Suprapubic skin (tissue), 4 donors: Measurements from ENCODE around the gene DSG3. TPM values are rescaled to one million over a fixed set of nuclear protein-coding genes. Genes with fewer than 3 reads are reported as not detected.
"Not testable (repeated sequence)": the region's sequence is repeated elsewhere in the genome, so short reads cannot be mapped to it uniquely, and the experiment has no call there.

ENCODE experiments used
- DNase-seq, 2 donors: peaks; one replicate each; pipeline ENCODE4 v3.0.0-alpha.2; 2019; ENCODE audit warnings: low spot score in 2 of 2
- H3K27ac ChIP-seq: fragments of 200-600 bp; sonication (generic); one replicate; pipeline ENCODE4 v1.5.1; 2019
- H3K27me3 ChIP-seq: fragments of 200-600 bp; sonication (generic); one replicate; pipeline ENCODE4 v1.5.1; 2019
- H3K36me3 ChIP-seq: fragments of 200-600 bp; sonication (generic); one replicate; pipeline ENCODE4 v1.5.1; 2019
- H3K4me1 ChIP-seq: fragments of 200-600 bp; sonication (generic); one replicate; pipeline ENCODE4 v1.5.1; 2019
- H3K4me3 ChIP-seq: fragments of 200-600 bp; sonication (generic); one replicate; pipeline ENCODE4 v1.5.1; 2019; ENCODE audit warnings: mild to moderate bottlenecking
- H3K9me3 ChIP-seq: fragments of 200-600 bp; sonication (generic); one replicate; pipeline ENCODE4 v1.5.1; 2019
- EP300 ChIP-seq: sonication (generic); formaldehyde crosslinking; IDR thresholded peaks from one replicate; pipeline ENCODE4 v1.6.1; 2017; ENCODE audit warnings: antibody characterized with exemption
- POLR2A ChIP-seq, 2 donors: fragments of 450-650 bp; IDR thresholded peaks; one replicate each; pipeline ENCODE4 v1.6.1; 2017; ENCODE audit warnings: antibody characterized with exemption in 2 of 2, mild to moderate bottlenecking in 2 of 2, moderate library complexity in 2 of 2
- POLR2AphosphoS5 ChIP-seq, 3 donors: sonication (generic); formaldehyde crosslinking; IDR thresholded peaks; one replicate each; pipeline ENCODE4 v1.6.1; 2017; ENCODE audit warnings: antibody characterized with exemption in 3 of 3
- WGBS: methylation state at CpG from one replicate; pipeline ENCODE4 v1.1.5; 2018; 5-methylcytosine and 5-hydroxymethylcytosine counted together
- total RNA-seq, 4 donors: library from RNA; depleted of rRNA; stranded (reverse); fragments of >200 nt; gene quantifications; one replicate each; pipeline ENCODE4 v1.1.0, GENCODE V29; 2016
- TF ChIP-seq, protein P1 (sequence below), 2 donors: fragments of 200-600 bp in 1 of 2; fragments of 450-650 bp in 1 of 2; sonication (generic) in 1 of 2; IDR thresholded peaks; one replicate each; pipeline ENCODE4 v1.5.1; 2016 to 2019; ENCODE audit warnings: antibody characterized with exemption in 2 of 2, mild to moderate bottlenecking in 1 of 2, moderate library complexity in 1 of 2

Gene DSG3
- total RNA-seq, 4 donors from 2014 or later, result 81.8 to 223 (median 168) TPM

DNA sequence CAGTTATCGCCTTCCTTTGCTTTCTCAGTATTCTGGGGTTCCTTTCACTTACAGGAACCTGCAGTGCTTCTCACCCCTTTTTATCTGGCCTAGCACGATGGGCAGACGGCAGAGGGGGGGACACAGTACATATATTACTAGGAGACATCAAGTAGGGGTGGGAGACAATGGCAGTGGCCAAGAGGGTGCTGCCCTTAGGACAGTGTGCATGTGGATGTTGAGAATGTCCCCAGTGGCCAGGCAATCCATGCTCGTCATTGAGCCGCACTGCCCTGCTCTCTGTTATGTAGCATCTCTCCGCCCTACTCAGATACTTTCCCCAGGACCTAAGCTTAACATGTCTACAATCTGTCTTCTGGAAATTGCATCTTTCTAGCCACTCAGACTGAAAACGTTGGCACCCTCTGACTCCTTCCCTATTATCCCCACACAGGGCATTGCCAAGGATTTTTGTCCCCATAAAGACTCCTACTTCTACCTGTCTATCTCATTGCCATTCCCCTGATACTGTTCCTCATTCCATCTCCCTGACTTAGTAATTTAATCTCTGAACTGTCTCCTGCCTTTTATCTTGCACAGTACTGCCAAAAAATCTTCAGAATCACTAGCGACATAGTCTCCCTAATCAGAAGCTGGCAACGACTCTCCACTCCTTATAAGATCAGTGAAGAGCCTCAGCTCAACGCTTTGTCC lies 57.1 kb downstream of the DSG3 start:
- H3K36me3 ChIP-seq, result no peaks in the 10 kb centered on the region
- no peak overlapping the region for H3K4me3 ChIP-seq
- peaks cover 21% of the 10 kb centered on the region for H3K4me1 ChIP-seq
- WGBS, result 67% methylated on average over 10 of the region's 10 CpGs
- H3K9me3 ChIP-seq, result no peaks in the 10 kb centered on the region
- no peak for TF ChIP-seq POLR2A (IDR thresholded peaks at IDR 0.05)
- TF ChIP-seq, protein P1, sequence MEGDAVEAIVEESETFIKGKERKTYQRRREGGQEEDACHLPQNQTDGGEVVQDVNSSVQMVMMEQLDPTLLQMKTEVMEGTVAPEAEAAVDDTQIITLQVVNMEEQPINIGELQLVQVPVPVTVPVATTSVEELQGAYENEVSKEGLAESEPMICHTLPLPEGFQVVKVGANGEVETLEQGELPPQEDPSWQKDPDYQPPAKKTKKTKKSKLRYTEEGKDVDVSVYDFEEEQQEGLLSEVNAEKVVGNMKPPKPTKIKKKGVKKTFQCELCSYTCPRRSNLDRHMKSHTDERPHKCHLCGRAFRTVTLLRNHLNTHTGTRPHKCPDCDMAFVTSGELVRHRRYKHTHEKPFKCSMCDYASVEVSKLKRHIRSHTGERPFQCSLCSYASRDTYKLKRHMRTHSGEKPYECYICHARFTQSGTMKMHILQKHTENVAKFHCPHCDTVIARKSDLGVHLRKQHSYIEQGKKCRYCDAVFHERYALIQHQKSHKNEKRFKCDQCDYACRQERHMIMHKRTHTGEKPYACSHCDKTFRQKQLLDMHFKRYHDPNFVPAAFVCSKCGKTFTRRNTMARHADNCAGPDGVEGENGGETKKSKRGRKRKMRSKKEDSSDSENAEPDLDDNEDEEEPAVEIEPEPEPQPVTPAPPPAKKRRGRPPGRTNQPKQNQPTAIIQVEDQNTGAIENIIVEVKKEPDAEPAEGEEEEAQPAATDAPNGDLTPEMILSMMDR (IDR thresholded peaks at IDR 0.05), result no peak
- TF ChIP-seq POLR2AphosphoS5 (IDR thresholded peaks at IDR 0.05), result no peak
- TF ChIP-seq EP300, result no peak
- DNase-seq, result no peak
- H3K27me3 ChIP-seq, result no peaks in the 10 kb centered on the region
- H3K27ac ChIP-seq, result no peak overlapping the region

DNA sequence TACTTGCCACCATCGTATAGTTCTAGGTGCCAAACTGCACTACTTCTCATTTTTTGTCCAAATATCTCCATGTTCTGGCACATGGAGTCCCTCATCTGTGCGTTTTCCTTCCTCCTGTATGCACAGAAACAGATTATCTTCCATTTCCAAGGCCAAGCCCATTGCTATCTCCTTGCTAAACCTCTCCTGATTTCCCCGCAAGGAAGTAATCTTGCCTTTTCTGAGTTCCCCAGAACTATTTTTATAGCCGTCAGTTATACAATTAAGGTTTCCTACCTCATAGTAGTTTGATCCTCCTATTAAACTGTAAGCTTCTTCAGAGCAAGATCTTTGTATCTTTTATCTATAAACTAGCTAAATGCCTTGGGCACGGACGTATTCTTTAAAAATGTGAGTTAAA lies 57.6 kb downstream of the DSG3 start:
- 51% methylated on average over 6 of the region's 6 CpGs for WGBS
- DNase-seq, result no peak
- Histone ChIP-seq H3K4me3 (no peak overlapping the region), H3K36me3 (no peaks in the 10 kb centered on the region), H3K4me1 (peaks cover 21% of the 10 kb centered on the region), H3K27ac (no peak overlapping the region), H3K9me3 (no peaks in the 10 kb centered on the region), H3K27me3 (no peaks in the 10 kb centered on the region)
- TF ChIP-seq EP300, result no peak
- TF ChIP-seq POLR2A (IDR thresholded peaks at IDR 0.05), result no peak
- TF ChIP-seq, protein P1 (IDR thresholded peaks at IDR 0.05), result no peak
- TF ChIP-seq POLR2AphosphoS5 (IDR thresholded peaks at IDR 0.05), result no peak

DNA sequence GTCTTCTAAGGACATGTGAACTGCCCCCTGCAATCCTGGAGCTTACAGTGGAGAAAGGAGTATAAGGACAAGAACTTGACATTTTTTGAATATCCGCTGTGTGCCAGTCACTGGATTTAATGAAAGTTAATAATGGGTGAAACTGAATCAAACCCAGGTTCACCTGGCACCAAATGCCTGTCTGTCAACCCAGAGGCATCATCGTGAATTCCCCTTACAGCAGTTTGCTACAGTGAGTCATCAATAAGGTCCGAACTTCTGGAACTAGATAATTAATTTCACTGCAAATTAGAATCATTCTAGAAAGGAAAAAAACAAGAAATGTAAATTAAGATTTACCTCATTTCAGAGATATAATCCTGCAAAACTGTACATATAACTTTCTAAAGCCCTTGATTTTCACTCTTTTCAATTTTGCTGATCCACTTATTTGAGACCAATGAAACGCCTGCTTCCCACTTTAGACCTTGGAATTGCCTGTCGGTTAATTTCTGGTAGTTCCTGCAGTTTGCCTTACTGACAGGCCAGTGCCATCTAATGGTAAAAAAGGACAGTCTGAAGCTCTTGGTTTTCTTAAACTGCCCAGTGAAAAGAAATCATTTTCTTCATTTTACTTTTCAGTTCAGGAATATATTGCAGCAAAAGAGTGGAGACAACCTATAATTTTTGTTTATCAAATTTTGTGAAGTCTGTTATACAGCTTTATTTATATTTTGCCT lies 58.6 kb downstream of the DSG3 start:
- WGBS, result 44% methylated on average over 5 of the region's 5 CpGs
- no peak overlapping the region for H3K27ac ChIP-seq

DNA sequence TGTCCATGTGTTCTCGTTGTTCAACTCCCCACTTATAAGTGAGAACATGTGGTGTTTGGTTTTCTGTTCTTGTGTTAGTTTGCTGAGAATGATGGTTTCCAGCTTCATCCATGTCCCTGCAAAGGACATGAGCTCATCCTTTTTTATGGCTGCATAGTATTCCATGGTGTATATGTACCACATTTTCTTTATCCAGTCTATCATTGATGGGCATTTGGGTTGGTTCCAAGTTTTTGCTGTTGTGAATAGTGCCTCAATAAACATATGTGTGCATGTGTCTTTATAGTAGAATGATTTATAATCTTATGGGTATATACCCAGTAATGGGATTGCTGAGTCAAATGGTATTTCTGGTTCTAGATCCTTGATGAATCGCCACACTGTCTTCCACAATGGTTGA lies 59.6 kb downstream of the DSG3 start:
- H3K4me1 ChIP-seq, result peaks cover 31% of the 10 kb centered on the region
- DNase-seq, H3K36me3 ChIP-seq, H3K4me3 ChIP-seq, H3K27me3 ChIP-seq, H3K9me3 ChIP-seq, H3K27ac ChIP-seq: not testable (repeated sequence)
- 88% methylated on average over 2 of the region's 2 CpGs for WGBS

More for the DNA sequence above, 58.6 kb downstream of the DSG3 start:
- H3K36me3 ChIP-seq, result no peaks in the 10 kb centered on the region
- no peak for TF ChIP-seq EP300
- TF ChIP-seq POLR2A (IDR thresholded peaks at IDR 0.05), result no peak
- TF ChIP-seq, protein P1 (IDR thresholded peaks at IDR 0.05), result peak in 1 of 2 donors; percentile 12
- no peak for TF ChIP-seq POLR2AphosphoS5 (IDR thresholded peaks at IDR 0.05)
- no peak for DNase-seq
- peaks cover 22% of the 10 kb centered on the region for H3K4me1 ChIP-seq
- H3K4me3 ChIP-seq, result no peak overlapping the region
- no peaks in the 10 kb centered on the region for H3K9me3 ChIP-seq
- H3K27me3 ChIP-seq, result no peaks in the 10 kb centered on the region

DNA sequence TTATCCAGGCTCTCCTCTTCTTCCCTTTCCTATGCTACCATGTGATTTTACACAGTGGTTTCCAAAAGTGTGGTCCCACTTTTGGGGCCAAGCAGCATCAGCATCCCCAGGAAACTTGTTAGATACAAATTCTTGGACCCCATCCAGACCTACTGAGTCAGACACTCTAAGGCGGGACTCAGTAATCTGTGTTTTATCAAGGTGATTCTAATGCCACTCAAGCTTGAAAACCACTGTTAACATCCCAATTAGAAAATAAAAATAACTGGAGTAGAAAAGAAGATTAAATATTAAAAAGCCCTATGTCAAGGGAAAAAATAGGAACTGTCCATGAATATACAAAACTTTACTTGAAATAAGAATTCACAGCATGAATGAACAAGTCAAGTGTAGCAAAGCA lies 61.2 kb downstream of the DSG3 start:
- 36% methylated on average over 1 of the region's 1 CpG for WGBS
- H3K4me1 ChIP-seq, result peaks cover 46% of the 10 kb centered on the region
- no peaks in the 10 kb centered on the region for H3K9me3 ChIP-seq
- peak overlapping the region; percentile 28 for H3K27ac ChIP-seq
- TF ChIP-seq EP300 (no peak), POLR2AphosphoS5 (IDR thresholded peaks at IDR 0.05) (no peak), POLR2A (IDR thresholded peaks at IDR 0.05) (no peak)
- TF ChIP-seq, protein P1 (IDR thresholded peaks at IDR 0.05), result no peak
- H3K4me3 ChIP-seq, result no peak overlapping the region
- H3K36me3 ChIP-seq, result no peaks in the 10 kb centered on the region
- no peaks in the 10 kb centered on the region for H3K27me3 ChIP-seq
- DNase-seq, result no peak
